Esophagus squamous epithelium (tissue), 5 donors: Measurements from ENCODE around the gene SHFL. TPM values are rescaled to one million over a fixed set of nuclear protein-coding genes. Genes with fewer than 3 reads are reported as not detected.
A peak's percentile ranks its signal among the peaks of the same experiment; 100 is the strongest.

Experiments
- DNase-seq: peaks from one replicate; lab custom pipeline; 2025; lab: John Stamatoyannopoulos, UW
- H3K27ac ChIP-seq, 4 donors: fragments of 200-600 bp; sonication (generic); one replicate each; pipeline ENCODE4 v1.5.1; 2016 to 2019; ENCODE audit warnings: mild to moderate bottlenecking in 1 of 4
- H3K27me3 ChIP-seq, 4 donors: fragments of 200-600 bp; sonication (generic); 1 replicate in 3 of 4; 2 replicates in 1 of 4; pipeline versions ENCODE4 v1.5.1 to v1.6.0; 2017 to 2021; ENCODE audit warnings: antibody characterized with exemption in 1 of 4
- H3K36me3 ChIP-seq, 3 donors: fragments of 200-600 bp; sonication (generic); one replicate each; pipeline ENCODE4 v1.5.1; 2016 to 2019
- H3K4me1 ChIP-seq, 3 donors: fragments of 200-600 bp; sonication (generic); one replicate each; pipeline ENCODE4 v1.5.1; 2017 to 2019
- H3K4me3 ChIP-seq, 4 donors: fragments of 200-600 bp; sonication (generic); 1 replicate in 3 of 4; 2 replicates in 1 of 4; pipeline ENCODE4 v1.5.1; 2016 to 2019; ENCODE audit warnings: mild to moderate bottlenecking in 2 of 4, moderate library complexity in 1 of 4
- H3K9me3 ChIP-seq, 3 donors: fragments of 200-600 bp; sonication (generic); one replicate each; pipeline ENCODE4 v1.5.1; 2016 to 2019
- POLR2A ChIP-seq, 4 donors: fragments of 450-650 bp; IDR thresholded peaks; one replicate each; pipeline ENCODE4 v1.6.1; 2017; ENCODE audit warnings: antibody characterized with exemption in 4 of 4, mild to moderate bottlenecking in 4 of 4, moderate library complexity in 3 of 4
- WGBS, 2 donors: methylation state at CpG; one replicate each; pipeline ENCODE4 v1.1.5; 2018; 5-methylcytosine and 5-hydroxymethylcytosine counted together
- intact Hi-C: fragments of 100-400 bp; cut with DNase I; formaldehyde crosslinking; loops from one replicate; pipeline ENCODE4 v1.15.0; 2022
- total RNA-seq, 4 donors: library from RNA; depleted of rRNA; stranded (reverse); fragments of >200 nt; gene quantifications; one replicate each; pipeline ENCODE4 v1.1.0, GENCODE V29; 2016
- TF ChIP-seq, protein P1 (sequence below), 6 experiments: fragments of 450-650 bp in 4 of 6; fragments of 200-600 bp in 2 of 6; sonication (generic) in 2 of 6; IDR thresholded peaks; one replicate each; pipeline ENCODE4 v1.5.1; 2016 to 2019; ENCODE audit warnings: antibody characterized with exemption in 6 of 6, mild to moderate bottlenecking in 4 of 6, moderate library complexity in 4 of 6
- donor health status: DM: yes; HTN: yes; CAD: no.

SHFL gene
- total RNA-seq, 4 donors from 2014 or later = 10.0 to 23.7 (median 14.7) TPM

DNA sequence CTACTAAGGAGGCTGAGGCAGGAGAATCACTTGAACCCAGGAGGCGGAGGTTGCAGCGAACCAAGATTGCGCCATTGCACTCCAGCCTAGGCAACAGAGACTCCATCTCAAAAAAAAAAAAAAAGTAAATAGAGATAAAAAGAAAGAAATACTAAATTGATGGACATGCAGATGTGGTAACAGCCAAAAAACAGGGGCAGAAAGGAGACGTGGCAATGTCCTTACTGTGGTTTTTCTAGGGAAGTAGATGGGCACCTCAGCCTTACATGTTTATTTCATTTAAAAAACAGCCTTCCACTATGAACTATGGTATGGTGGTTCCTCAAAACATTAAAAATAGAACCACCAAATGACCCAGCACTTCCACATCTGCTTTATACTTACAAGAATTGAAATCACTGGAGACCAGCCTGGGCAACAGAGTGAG, 40.1 kb downstream of the SHFL start:
- Histone ChIP-seq H3K4me1 (peaks cover 0 to 10% (median 0%) of the 10 kb centered on the region in 3 donors), H3K4me3 (no peak overlapping the region), H3K9me3 (no peaks in the 10 kb centered on the region), H3K36me3 (peaks cover 0 to 43% (median 0%) of the 10 kb centered on the region in 3 donors), H3K27ac (no peak overlapping the region), H3K27me3 (no peaks in the 10 kb centered on the region)
- no peak for DNase-seq
- TF ChIP-seq POLR2A (IDR thresholded peaks at IDR 0.05) = no peak
- TF ChIP-seq, protein P1, sequence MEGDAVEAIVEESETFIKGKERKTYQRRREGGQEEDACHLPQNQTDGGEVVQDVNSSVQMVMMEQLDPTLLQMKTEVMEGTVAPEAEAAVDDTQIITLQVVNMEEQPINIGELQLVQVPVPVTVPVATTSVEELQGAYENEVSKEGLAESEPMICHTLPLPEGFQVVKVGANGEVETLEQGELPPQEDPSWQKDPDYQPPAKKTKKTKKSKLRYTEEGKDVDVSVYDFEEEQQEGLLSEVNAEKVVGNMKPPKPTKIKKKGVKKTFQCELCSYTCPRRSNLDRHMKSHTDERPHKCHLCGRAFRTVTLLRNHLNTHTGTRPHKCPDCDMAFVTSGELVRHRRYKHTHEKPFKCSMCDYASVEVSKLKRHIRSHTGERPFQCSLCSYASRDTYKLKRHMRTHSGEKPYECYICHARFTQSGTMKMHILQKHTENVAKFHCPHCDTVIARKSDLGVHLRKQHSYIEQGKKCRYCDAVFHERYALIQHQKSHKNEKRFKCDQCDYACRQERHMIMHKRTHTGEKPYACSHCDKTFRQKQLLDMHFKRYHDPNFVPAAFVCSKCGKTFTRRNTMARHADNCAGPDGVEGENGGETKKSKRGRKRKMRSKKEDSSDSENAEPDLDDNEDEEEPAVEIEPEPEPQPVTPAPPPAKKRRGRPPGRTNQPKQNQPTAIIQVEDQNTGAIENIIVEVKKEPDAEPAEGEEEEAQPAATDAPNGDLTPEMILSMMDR (IDR thresholded peaks at IDR 0.05) = no peak
- intact Hi-C loops = no loop called here
- WGBS, 2 donors = 78 to 83% methylated on average over 4 of the region's 4 CpGs

DNA sequence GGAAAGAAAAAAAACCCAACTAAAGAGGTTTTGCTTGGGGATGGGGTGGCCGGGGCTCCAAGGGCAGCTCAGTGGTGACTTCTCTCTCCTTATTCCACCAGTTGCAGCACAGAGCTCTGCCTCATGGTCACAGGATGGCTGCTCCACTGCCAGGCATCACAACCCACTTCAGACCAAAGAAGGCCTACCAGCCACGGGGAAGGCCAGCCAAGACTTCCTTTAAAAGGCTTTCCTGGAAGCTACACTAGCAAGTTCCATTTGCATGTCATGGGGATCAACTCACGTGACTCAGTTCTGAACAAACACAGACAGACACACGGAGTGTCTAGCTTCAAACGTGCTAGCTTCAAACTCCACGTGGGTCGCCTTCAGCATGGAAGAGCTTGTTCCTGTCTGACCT, 46.8 kb downstream of the SHFL start:
- H3K36me3 ChIP-seq = peaks cover 9 to 95% (median 25%) of the 10 kb centered on the region in 3 donors

DNA sequence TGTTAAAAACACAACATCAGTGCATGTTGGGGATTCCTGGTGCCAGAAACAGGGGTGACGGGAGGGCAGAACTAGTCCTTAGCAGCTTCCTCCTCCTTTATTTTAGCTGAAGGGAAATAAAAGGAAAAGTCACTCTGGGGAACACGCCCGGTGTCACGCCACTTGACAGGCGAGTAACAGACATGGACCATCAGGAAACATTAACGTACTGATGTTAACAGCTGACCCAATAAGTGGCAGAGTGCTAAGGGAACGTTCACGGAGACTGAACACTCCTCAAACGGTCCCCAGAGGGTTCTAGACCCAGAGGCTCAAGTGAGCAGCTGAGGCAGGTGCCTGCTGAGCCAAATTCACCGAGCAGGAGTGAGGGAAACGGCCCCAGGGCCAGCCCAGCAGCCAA, 47.5 kb downstream of the SHFL start:
- no peak for DNase-seq
- intact Hi-C loops = no loop called here
- H3K9me3 ChIP-seq = no peaks in the 10 kb centered on the region
- H3K4me3 ChIP-seq = no peak overlapping the region
- no peak overlapping the region for H3K27ac ChIP-seq
- TF ChIP-seq, protein P1 (IDR thresholded peaks at IDR 0.05) = no peak
- no peak for TF ChIP-seq POLR2A (IDR thresholded peaks at IDR 0.05)
- H3K36me3 ChIP-seq = peaks cover 15 to 96% (median 32%) of the 10 kb centered on the region in 3 donors
- no peaks in the 10 kb centered on the region for H3K27me3 ChIP-seq
- WGBS, 2 donors = 71 to 81% methylated on average over 9 to 11 of the region's 11 CpGs
- H3K4me1 ChIP-seq = peaks cover 0 to 8% (median 6%) of the 10 kb centered on the region in 3 donors

More for the DNA sequence above, 46.8 kb downstream of the SHFL start:
- H3K27ac ChIP-seq = no peak overlapping the region
- H3K4me3 ChIP-seq = no peak overlapping the region
- no peaks in the 10 kb centered on the region for H3K27me3 ChIP-seq
- no peaks in the 10 kb centered on the region for H3K9me3 ChIP-seq
- peaks cover 0 to 8% (median 6%) of the 10 kb centered on the region in 3 donors for H3K4me1 ChIP-seq
- no peak for DNase-seq
- WGBS, 2 donors = 73% methylated on average over 6 to 7 of the region's 7 CpGs
- no peak for TF ChIP-seq POLR2A (IDR thresholded peaks at IDR 0.05)
- TF ChIP-seq, protein P1 (IDR thresholded peaks at IDR 0.05) = no peak
- intact Hi-C loops = no loop called here

DNA sequence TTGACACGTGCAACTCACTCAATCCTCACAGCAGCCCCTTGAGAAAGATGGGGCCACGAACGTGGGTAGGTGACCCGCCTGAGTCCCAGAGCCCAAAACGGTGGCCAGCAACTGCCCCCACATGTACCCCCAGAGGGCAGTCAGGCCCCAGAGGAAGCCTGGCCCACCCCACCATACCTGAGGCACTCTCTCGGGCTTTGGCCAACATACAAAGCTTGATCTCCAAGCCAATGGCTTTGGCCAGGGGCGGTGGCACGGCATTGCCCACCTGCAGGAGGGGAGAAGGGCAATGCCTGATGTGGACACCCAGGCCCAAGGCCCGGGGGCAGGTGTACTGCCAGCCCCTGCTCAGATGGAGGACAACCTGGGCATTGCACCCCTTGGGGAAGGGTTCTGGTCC, 47.9 kb downstream of the SHFL start:
- no peak for DNase-seq
- TF ChIP-seq, protein P1 (IDR thresholded peaks at IDR 0.05) = no peak
- TF ChIP-seq POLR2A (IDR thresholded peaks at IDR 0.05) = no peak
- Histone ChIP-seq H3K27ac (no peak overlapping the region), H3K4me3 (no peak overlapping the region), H3K36me3 (peaks cover 18 to 97% (median 33%) of the 10 kb centered on the region in 3 donors), H3K9me3 (no peaks in the 10 kb centered on the region), H3K27me3 (no peaks in the 10 kb centered on the region), H3K4me1 (peaks cover 0 to 8% (median 6%) of the 10 kb centered on the region in 3 donors)
- WGBS, 2 donors = 90 to 91% methylated on average over 5 to 6 of the region's 9 CpGs
- intact Hi-C loops = no loop called here

DNA sequence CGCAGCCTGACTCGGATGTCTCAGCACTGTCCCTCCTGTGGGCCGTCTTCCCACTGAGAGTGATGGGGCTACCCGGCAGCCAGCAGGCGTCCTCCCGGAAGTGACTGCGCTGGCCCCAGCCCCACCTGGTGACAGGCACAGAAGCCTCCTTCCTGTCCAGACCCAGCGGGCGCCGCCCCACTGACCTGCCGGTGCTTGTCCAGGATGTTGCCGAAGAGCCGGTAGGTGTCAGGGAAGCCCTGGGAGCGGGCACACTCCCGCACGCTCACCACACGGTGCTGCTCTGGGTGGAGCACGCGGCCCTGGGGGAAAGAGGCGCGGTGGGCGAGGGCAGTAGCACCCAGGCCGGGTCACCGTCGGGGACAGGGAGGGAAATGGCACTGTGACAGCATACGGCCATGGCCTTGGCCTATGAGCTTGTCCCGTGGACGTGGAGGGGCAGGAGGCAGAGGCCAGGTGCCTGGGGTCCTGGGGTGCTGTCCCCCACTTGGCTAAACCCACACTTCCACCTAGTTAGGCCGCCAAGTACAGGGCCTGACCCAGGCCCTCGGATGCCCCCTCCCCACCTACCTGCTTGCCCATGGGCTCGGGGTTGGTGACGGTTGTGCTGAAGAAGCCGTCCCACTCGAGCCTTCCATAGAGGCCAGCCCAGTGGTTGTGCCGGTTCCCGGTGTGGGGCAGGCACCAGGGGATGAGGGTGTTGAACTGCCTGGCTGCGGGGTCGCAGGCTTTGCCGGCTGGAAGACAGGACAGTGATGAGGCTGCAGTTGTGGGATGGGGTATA, 49.6 kb downstream of the SHFL start:
- no peak for TF ChIP-seq POLR2A (IDR thresholded peaks at IDR 0.05)
- TF ChIP-seq, protein P1 (IDR thresholded peaks at IDR 0.05) = peak in 2 of 6 experiments; percentile 12 to 34
- 70 to 81% methylated on average over 9 to 11 of the region's 39 CpGs for WGBS, 2 donors
- H3K36me3 ChIP-seq = peaks cover 34 to 98% (median 48%) of the 10 kb centered on the region in 3 donors
- peaks cover 0 to 8% (median 6%) of the 10 kb centered on the region in 3 donors for H3K4me1 ChIP-seq
- intact Hi-C loops = no loop called here
- H3K27me3 ChIP-seq = no peaks in the 10 kb centered on the region
- H3K4me3 ChIP-seq = peak overlapping the region in 1 of 4 donors; percentile 5
- peak overlapping the region in 3 of 4 donors; percentile 16 to 67 (median 57) for H3K27ac ChIP-seq
- DNase-seq = no peak
- no peaks in the 10 kb centered on the region for H3K9me3 ChIP-seq
